GM23338 (cell line): ENCODE results near the gene NFATC2IP. TPM values are rescaled to one million over a fixed set of nuclear protein-coding genes. Genes with fewer than 3 reads are reported as not detected.

ENCODE experiments used
- ATAC-seq: fragments of 200-7000 bp; cut with Tn5 transposase; 3 replicates; pipeline ENCODE4 v1.9.1; 2020
- DNase-seq: peaks from one replicate; pipeline ENCODE4 v3.0.0-alpha.2; 2015; ENCODE audit warnings: low spot score
- H2AFZ ChIP-seq: fragments of 200-600 bp; sonication (generic); 2 replicates; pipeline ENCODE4 v1.8.0; 2016; ENCODE audit warnings: antibody characterized with exemption, mild to moderate bottlenecking, moderate library complexity
- H3F3A ChIP-seq: fragments of 200-600 bp; sonication (generic); replicated peaks from 2 replicates; pipeline ENCODE4 v1.8.0; 2017; ENCODE audit warnings: antibody characterized with exemption, mixed run types, low read depth
- H3K27ac ChIP-seq: fragments of 200-600 bp; sonication (generic); 2 replicates; pipeline ENCODE4 v1.6.1; 2016; ENCODE audit warnings: low read depth
- H3K27me3 ChIP-seq: fragments of 200-600 bp; sonication (generic); 2 replicates; pipeline ENCODE4 v1.8.0; 2016; ENCODE audit warnings: mild to moderate bottlenecking, mixed run types, moderate library complexity; ENCODE audit not compliant: insufficient read depth
- H3K36me3 ChIP-seq: fragments of 200-600 bp; sonication (generic); 2 replicates; pipeline ENCODE4 v1.8.0; 2016; ENCODE audit warnings: mild to moderate bottlenecking; ENCODE audit not compliant: insufficient read depth
- H3K4me1 ChIP-seq: fragments of 200-600 bp; sonication (generic); 2 replicates; pipeline ENCODE4 v1.8.0; 2016; ENCODE audit warnings: mild to moderate bottlenecking, moderate library complexity; ENCODE audit not compliant: insufficient read depth
- H3K4me2 ChIP-seq: fragments of 200-600 bp; sonication (generic); 2 replicates; pipeline ENCODE4 v1.7.1; 2017; ENCODE audit warnings: mixed run types
- H3K4me3 ChIP-seq: fragments of 200-600 bp; sonication (generic); 2 replicates; pipeline ENCODE4 v1.6.1; 2016; ENCODE audit warnings: mixed run types
- H3K79me2 ChIP-seq: fragments of 200-600 bp; sonication (generic); replicated peaks from 2 replicates; pipeline ENCODE4 v1.8.0; 2017; ENCODE audit warnings: mild to moderate bottlenecking; ENCODE audit not compliant: insufficient read depth
- H3K9me2 ChIP-seq: fragments of 200-600 bp; sonication (generic); 2 replicates; pipeline ENCODE4 v1.8.0; 2017; ENCODE audit not compliant: insufficient read depth
- H4K20me1 ChIP-seq: fragments of 200-600 bp; sonication (generic); replicated peaks from 2 replicates; pipeline ENCODE4 v1.8.0; 2017; ENCODE audit warnings: mild to moderate bottlenecking; ENCODE audit not compliant: insufficient read depth
- H3K27ac Mint-ChIP-seq: 2 replicates; pipeline ENCODE4 v1.8.0; 2020; ENCODE audit warnings: inconsistent platforms, mild to moderate bottlenecking, moderate library complexity, mixed read lengths
- H3K27me3 Mint-ChIP-seq: 3 replicates; pipeline ENCODE4 v1.8.0; 2022; ENCODE audit warnings: low read depth, mild to moderate bottlenecking, moderate library complexity, mixed read lengths, inconsistent platforms; ENCODE audit not compliant: insufficient read depth, poor library complexity
- H3K36me3 Mint-ChIP-seq: 3 replicates; pipeline ENCODE4 v1.8.0; 2021; ENCODE audit warnings: low read depth, mild to moderate bottlenecking, inconsistent platforms, moderate library complexity, mixed read lengths
- H3K4me1 Mint-ChIP-seq: 3 replicates; pipeline ENCODE4 v1.8.0; 2020; ENCODE audit warnings: mild to moderate bottlenecking, inconsistent platforms, mixed read lengths
- H3K4me3 Mint-ChIP-seq: 3 replicates; pipeline ENCODE4 v1.8.0; 2021; ENCODE audit warnings: moderate library complexity, mild to moderate bottlenecking, inconsistent platforms, mixed read lengths
- H3K9me3 Mint-ChIP-seq: 3 replicates; pipeline ENCODE4 v1.8.0; 2020; ENCODE audit warnings: moderate library complexity, mild to moderate bottlenecking, inconsistent platforms, mixed read lengths
- CREB1 ChIP-seq: fragments of 250-450 bp; sonication (Bioruptor Pico); IDR thresholded peaks from 2 replicates; pipeline ENCODE4 v1.5.0; 2020; ENCODE audit warnings: low read depth, mild to moderate bottlenecking, moderate library complexity
- CTCF ChIP-seq, 2 experiments: fragments of 200-600 bp in 1 of 2; sonication (generic) in 1 of 2; conservative IDR thresholded peaks; 2 replicates each; pipeline versions ENCODE4 v1.5.1 to v1.6.1; 2016 to 2017; ENCODE audit warnings: antibody characterized with exemption in 2 of 2, low read depth in 2 of 2, mild to moderate bottlenecking in 2 of 2, moderate library complexity in 1 of 2
- EZH2 ChIP-seq: fragments of 200-600 bp; sonication (generic); IDR thresholded peaks from one replicate; pipeline ENCODE4 v1.8.0; 2017; ENCODE audit warnings: antibody characterized with exemption, mild to moderate bottlenecking, low read depth; ENCODE audit not compliant: unreplicated experiment
- EZH2phosphoT487 ChIP-seq: fragments of 200-600 bp; sonication (generic); IDR thresholded peaks from one replicate; pipeline ENCODE4 v1.8.1; 2018; ENCODE audit warnings: antibody characterized with exemption; ENCODE audit not compliant: unreplicated experiment
- JUNB ChIP-seq: IDR thresholded peaks from one replicate; pipeline ENCODE4 v1.6.1; 2016; ENCODE audit warnings: antibody characterized with exemption; ENCODE audit not compliant: unreplicated experiment
- NANOG ChIP-seq: IDR thresholded peaks from 2 replicates; pipeline ENCODE4 v1.6.1; 2016; ENCODE audit warnings: antibody characterized with exemption, borderline replicate concordance
- POLR2AphosphoS5 ChIP-seq: IDR thresholded peaks from 2 replicates; pipeline ENCODE4 v1.6.1; 2016; ENCODE audit warnings: antibody characterized with exemption, low read depth
- REST ChIP-seq: IDR thresholded peaks from one replicate; pipeline ENCODE4 v1.6.1; 2018; ENCODE audit warnings: antibody characterized with exemption; ENCODE audit not compliant: unreplicated experiment
- STAT1 ChIP-seq: IDR thresholded peaks from one replicate; pipeline ENCODE4 v1.6.1; 2016; ENCODE audit warnings: antibody characterized with exemption; ENCODE audit not compliant: unreplicated experiment
- ZNF114 ChIP-seq: fragments of 250-450 bp; sonication (Bioruptor Pico); IDR thresholded peaks from 2 replicates; pipeline ENCODE4 v1.5.0; 2020; ENCODE audit warnings: mild to moderate bottlenecking, moderate library complexity
- ZNF331 ChIP-seq: fragments of 250-450 bp; sonication (Bioruptor Pico); IDR thresholded peaks from 2 replicates; pipeline ENCODE4 v1.5.0; 2020; ENCODE audit warnings: low read depth, mild to moderate bottlenecking, moderate library complexity
- ZNF462 ChIP-seq: fragments of 250-450 bp; sonication (Bioruptor Pico); IDR thresholded peaks from 2 replicates; pipeline ENCODE4 v1.5.0; 2020; ENCODE audit warnings: mild to moderate bottlenecking, moderate library complexity
- polyA plus RNA-seq: library from polyadenylated mRNA; unstranded; fragments of >200 nt; fragmentation: Nextera tagmentation; extraction: Ambion mirVana; gene quantifications from 2 replicates; pipeline ENCODE4 v1.2.1, GENCODE V29; 2016
- total RNA-seq: library from RNA; depleted of rRNA; stranded (reverse); fragments of >200 nt; shearing (Covaris generic); gene quantifications from 2 replicates; pipeline ENCODE4 v1.2.3, GENCODE V29; 2014
- TF ChIP-seq, protein P1 (sequence below): IDR thresholded peaks from 2 replicates; pipeline ENCODE4 v1.6.1; 2016; ENCODE audit warnings: antibody characterized with exemption

NFATC2IP gene
- total and polyA plus RNA-seq, 2 experiments from 2014 or later: 23.5 to 65.4 TPM

- no peaks in the 10 kb centered on the region for H3K9me2 ChIP-seq
- ATAC-seq (no peak), DNase-seq (no peak)
- TF ChIP-seq ZNF331 (CRISPR knock-in tag): no peak
- TF ChIP-seq NANOG: no peak
- no peak for TF ChIP-seq EZH2phosphoT487
- TF ChIP-seq, protein P1, sequence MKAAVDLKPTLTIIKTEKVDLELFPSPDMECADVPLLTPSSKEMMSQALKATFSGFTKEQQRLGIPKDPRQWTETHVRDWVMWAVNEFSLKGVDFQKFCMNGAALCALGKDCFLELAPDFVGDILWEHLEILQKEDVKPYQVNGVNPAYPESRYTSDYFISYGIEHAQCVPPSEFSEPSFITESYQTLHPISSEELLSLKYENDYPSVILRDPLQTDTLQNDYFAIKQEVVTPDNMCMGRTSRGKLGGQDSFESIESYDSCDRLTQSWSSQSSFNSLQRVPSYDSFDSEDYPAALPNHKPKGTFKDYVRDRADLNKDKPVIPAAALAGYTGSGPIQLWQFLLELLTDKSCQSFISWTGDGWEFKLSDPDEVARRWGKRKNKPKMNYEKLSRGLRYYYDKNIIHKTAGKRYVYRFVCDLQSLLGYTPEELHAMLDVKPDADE: no peak
- no peak for TF ChIP-seq ZNF114 (CRISPR knock-in tag)
- TF ChIP-seq STAT1: no peak
- TF ChIP-seq EZH2: no peak
- no peak for TF ChIP-seq JUNB
- no peak for TF ChIP-seq CREB1 (CRISPR knock-in tag)
- no peak for TF ChIP-seq REST
- TF ChIP-seq POLR2AphosphoS5: no peak
- no peak for TF ChIP-seq ZNF462 (CRISPR knock-in tag)
- no peak for TF ChIP-seq CTCF (conservative IDR thresholded peaks at IDR 0.05; ENCODE audit: low read depth in 2 of 2)
- H3K36me3 ChIP-seq: no peaks in the 10 kb centered on the region
- H3K4me3 Mint-ChIP-seq: no peak overlapping the region
- H3K4me3 ChIP-seq: no peak overlapping the region
- H3K36me3 Mint-ChIP-seq: no peaks in the 10 kb centered on the region
- H3K4me2 ChIP-seq: no peak overlapping the region
- H3K4me1 ChIP-seq: peaks cover 5% of the 10 kb centered on the region; the same call in 1 of the 2 replicates
- no peak overlapping the region for H3K27ac Mint-ChIP-seq
- no peaks in the 10 kb centered on the region for H3K79me2 ChIP-seq
- H3K4me1 Mint-ChIP-seq: peaks cover 5% of the 10 kb centered on the region
- no peak overlapping the region for H3K27ac ChIP-seq
- H3F3A ChIP-seq: peaks cover 12% of the 10 kb centered on the region; the same call in 1 of the 2 replicates
- 0 out of 2 replicates have a peak, but pooled peaks cover 3% of the 10 kb centered on the region for H3K27me3 ChIP-seq
- no peaks in the 10 kb centered on the region for H3K9me3 Mint-ChIP-seq
- no peak overlapping the region for H2AFZ ChIP-seq
- H4K20me1 ChIP-seq: no peaks in the 10 kb centered on the region
- H3K27me3 Mint-ChIP-seq: peaks cover 11% of the 10 kb centered on the region
Observed at GRCh38 chr16:28930203-28930602, 20.5 kb upstream of the NFATC2IP start.
